ENCODE results near the gene STK10. TPM values are rescaled to one million over a fixed set of nuclear protein-coding genes. Genes with fewer than 3 reads are reported as not detected.
A peak's percentile ranks its signal among the peaks of the same experiment; 100 is the strongest.
"Not testable (repeated sequence)": the region's sequence is repeated elsewhere in the genome, so short reads cannot be mapped to it uniquely, and the experiment has no call there.

STK10 gene
- total RNA-seq, 1 donor from 2014 or later = 66.2 TPM

- H3K4me1 Mint-ChIP-seq (ENCODE audit: unreplicated experiment) = no peaks in the 10 kb centered on the region
- no peaks in the 10 kb centered on the region for H3K27me3 Mint-ChIP-seq (ENCODE audit: unreplicated experiment)
- H3K9me3 Mint-ChIP-seq (ENCODE audit: unreplicated experiment) = no peaks in the 10 kb centered on the region
- no peak for TF ChIP-seq CTCF (IDR thresholded peaks at IDR 0.05)
- no peak overlapping the region for H3K27ac Mint-ChIP-seq (ENCODE audit: unreplicated experiment)
- no peak overlapping the region for H3K4me3 Mint-ChIP-seq (ENCODE audit: unreplicated experiment)
- no peak for DNase-seq (ENCODE audit: extremely low spot score, unreplicated experiment)
- peaks cover 7% of the 10 kb centered on the region for H3K36me3 Mint-ChIP-seq (ENCODE audit: unreplicated experiment)
Measured at GRCh38 chr5:172199446-172199845, 11.4 kb upstream of the STK10 start.

GRCh38 chr5:172197775-172198174 is 9.8 kb upstream of the STK10 start:
- H3K27me3 Mint-ChIP-seq (ENCODE audit: unreplicated experiment); H3K4me3 Mint-ChIP-seq (ENCODE audit: unreplicated experiment); H3K27ac Mint-ChIP-seq (ENCODE audit: unreplicated experiment); H3K4me1 Mint-ChIP-seq (ENCODE audit: unreplicated experiment); H3K9me3 Mint-ChIP-seq (ENCODE audit: unreplicated experiment); DNase-seq (ENCODE audit: extremely low spot score, unreplicated experiment); H3K36me3 Mint-ChIP-seq (ENCODE audit: unreplicated experiment): not testable (repeated sequence)

- no peak for TF ChIP-seq CTCF (IDR thresholded peaks at IDR 0.05)
- Mint-ChIP-seq H3K27ac (ENCODE audit: unreplicated experiment) (no peak overlapping the region), H3K4me1 (ENCODE audit: unreplicated experiment) (peaks cover under 1% of the 10 kb centered on the region), H3K9me3 (ENCODE audit: unreplicated experiment) (no peaks in the 10 kb centered on the region), H3K36me3 (ENCODE audit: unreplicated experiment) (no peaks in the 10 kb centered on the region), H3K27me3 (ENCODE audit: unreplicated experiment) (no peaks in the 10 kb centered on the region), H3K4me3 (ENCODE audit: unreplicated experiment) (no peak overlapping the region)
- no peak for DNase-seq (ENCODE audit: extremely low spot score, unreplicated experiment)
Measured at GRCh38 chr5:172194985-172195774, 7.2 kb upstream of the STK10 start.

- Mint-ChIP-seq H3K27ac (ENCODE audit: unreplicated experiment) (no peak within 1 kb of the TSS), H3K27me3 (ENCODE audit: unreplicated experiment) (no peaks in the 10 kb centered on the region), H3K9me3 (ENCODE audit: unreplicated experiment) (no peaks in the 10 kb centered on the region), H3K4me3 (ENCODE audit: unreplicated experiment) (no peak within 1 kb of the TSS), H3K4me1 (ENCODE audit: unreplicated experiment) (peaks cover 11% of the 10 kb centered on the region), H3K36me3 (ENCODE audit: unreplicated experiment) (no peaks in the 10 kb centered on the region)
- no peak for DNase-seq (ENCODE audit: extremely low spot score, unreplicated experiment)
- TF ChIP-seq CTCF (IDR thresholded peaks at IDR 0.05) = no peak
Measured at GRCh38 chr5:172193872-172194271, 5.8 kb upstream of the STK10 start, which contains the start of gene EFCAB9. Gene EFCAB9 (plus strand): TSS chr5:172194172. CDS start chr5:172194173, 1 bp downstream.

- H3K36me3 Mint-ChIP-seq (ENCODE audit: unreplicated experiment) = no peaks in the 10 kb centered on the region
- no peaks in the 10 kb centered on the region for H3K27me3 Mint-ChIP-seq (ENCODE audit: unreplicated experiment)
- DNase-seq (ENCODE audit: extremely low spot score, unreplicated experiment) = no peak
- H3K4me3 Mint-ChIP-seq (ENCODE audit: unreplicated experiment) = peak overlapping the region; percentile 73
- no peaks in the 10 kb centered on the region for H3K9me3 Mint-ChIP-seq (ENCODE audit: unreplicated experiment)
- H3K27ac Mint-ChIP-seq (ENCODE audit: unreplicated experiment) = peak overlapping the region; percentile 99
- H3K4me1 Mint-ChIP-seq (ENCODE audit: unreplicated experiment) = peaks cover 40% of the 10 kb centered on the region
- no peak for TF ChIP-seq CTCF (IDR thresholded peaks at IDR 0.05)
Measured at GRCh38 chr5:172189693-172190296, 1.8 kb upstream of the STK10 start.
